ENCODE measurements around the gene TICAM1. TPM values are rescaled to one million over a fixed set of nuclear protein-coding genes. Genes with fewer than 3 reads are reported as not detected.

The TICAM1 gene
- total RNA-seq, 2 donors from 2014 or later: 2.9 to 4.6 TPM

DNA sequence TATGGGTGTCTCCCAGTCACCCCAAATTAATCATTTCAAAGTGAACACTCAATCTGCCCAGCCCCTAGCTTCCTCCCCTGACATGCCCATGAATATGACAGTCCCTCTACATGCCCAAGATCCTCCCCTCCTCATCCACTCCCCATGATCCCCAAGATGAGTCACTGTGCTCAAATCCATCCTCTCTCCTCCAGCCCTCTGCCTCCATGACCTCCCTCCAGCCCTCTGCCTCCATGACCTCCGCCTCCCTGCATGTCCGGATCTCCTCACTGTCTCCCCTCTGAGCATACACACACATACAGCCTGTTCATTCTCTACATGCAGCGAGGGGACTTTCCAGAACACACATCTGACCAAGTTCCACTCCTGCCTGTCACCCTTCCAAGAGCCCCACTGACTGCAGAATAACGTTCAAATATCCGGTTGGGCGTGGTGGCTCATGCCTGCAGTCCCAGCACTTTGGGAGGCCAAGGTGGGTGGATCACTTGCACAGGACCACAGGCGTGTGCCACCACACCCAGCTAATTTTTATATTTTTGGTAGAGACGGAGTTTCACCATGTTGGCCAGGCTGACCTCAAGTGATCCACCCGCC lies 58.4 kb downstream of the TICAM1 start:
- Histone ChIP-seq H3K36me3 (ENCODE audit: control insufficient read depth, insufficient read depth, low read length) (no peaks in the 10 kb centered on the region), H3K4me1 (ENCODE audit: control insufficient read depth, insufficient read depth, low read length) (no peaks in the 10 kb centered on the region), H3K9me3 (ENCODE audit: control insufficient read depth, low read length) (no peaks in the 10 kb centered on the region), H3K27ac (ENCODE audit: low read depth, low read length) (no peak overlapping the region), H3K9ac (ENCODE audit: extremely low read depth, low read length, poor library complexity, severe bottlenecking) (no peak overlapping the region), H3K27me3 (ENCODE audit: control insufficient read depth, insufficient read depth, low read length, poor library complexity, severe bottlenecking) (peaks cover 28% of the 10 kb centered on the region), H3K4me3 (ENCODE audit: low read length) (no peak overlapping the region)
- Mint-ChIP-seq H3K27ac (no peak overlapping the region), H3K4me1 (no peaks in the 10 kb centered on the region), H3K36me3 (ENCODE audit: low read depth) (no peaks in the 10 kb centered on the region), H3K4me3 (no peak overlapping the region), H3K9me3 (no peaks in the 10 kb centered on the region), H3K27me3 (ENCODE audit: insufficient read depth) (peaks cover 34% of the 10 kb centered on the region)
- DNase-seq: no peak
- 64 to 66% methylated on average over 4 to 9 of the region's 9 CpGs for WGBS, 2 experiments (ENCODE audit: insufficient coverage in 1 of 2, insufficient read length in 1 of 2)
- TF ChIP-seq, protein P1, sequence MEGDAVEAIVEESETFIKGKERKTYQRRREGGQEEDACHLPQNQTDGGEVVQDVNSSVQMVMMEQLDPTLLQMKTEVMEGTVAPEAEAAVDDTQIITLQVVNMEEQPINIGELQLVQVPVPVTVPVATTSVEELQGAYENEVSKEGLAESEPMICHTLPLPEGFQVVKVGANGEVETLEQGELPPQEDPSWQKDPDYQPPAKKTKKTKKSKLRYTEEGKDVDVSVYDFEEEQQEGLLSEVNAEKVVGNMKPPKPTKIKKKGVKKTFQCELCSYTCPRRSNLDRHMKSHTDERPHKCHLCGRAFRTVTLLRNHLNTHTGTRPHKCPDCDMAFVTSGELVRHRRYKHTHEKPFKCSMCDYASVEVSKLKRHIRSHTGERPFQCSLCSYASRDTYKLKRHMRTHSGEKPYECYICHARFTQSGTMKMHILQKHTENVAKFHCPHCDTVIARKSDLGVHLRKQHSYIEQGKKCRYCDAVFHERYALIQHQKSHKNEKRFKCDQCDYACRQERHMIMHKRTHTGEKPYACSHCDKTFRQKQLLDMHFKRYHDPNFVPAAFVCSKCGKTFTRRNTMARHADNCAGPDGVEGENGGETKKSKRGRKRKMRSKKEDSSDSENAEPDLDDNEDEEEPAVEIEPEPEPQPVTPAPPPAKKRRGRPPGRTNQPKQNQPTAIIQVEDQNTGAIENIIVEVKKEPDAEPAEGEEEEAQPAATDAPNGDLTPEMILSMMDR (conservative IDR thresholded peaks at IDR 0.05): no peak

DNA sequence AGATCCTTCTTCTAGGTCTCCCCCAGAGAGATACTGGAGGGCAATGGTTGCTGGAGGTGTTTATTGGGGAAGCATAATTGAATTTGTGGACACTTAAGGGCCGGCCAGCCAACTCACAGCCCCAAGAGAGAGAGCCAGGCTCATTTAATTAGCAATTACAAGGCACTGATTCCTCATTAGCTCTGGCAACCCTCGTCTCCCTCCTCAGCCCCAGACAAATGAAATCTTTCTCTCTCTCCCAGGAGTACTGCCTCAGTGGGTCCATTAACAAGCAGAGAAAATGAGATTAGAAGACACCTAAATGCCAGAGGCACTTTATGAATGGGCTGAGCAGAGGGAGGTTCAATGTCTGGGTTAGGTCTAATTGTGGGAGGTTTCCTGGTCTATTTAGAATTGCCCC lies 58.9 kb downstream of the TICAM1 start:
- H3K36me3 Mint-ChIP-seq (ENCODE audit: low read depth): no peaks in the 10 kb centered on the region
- 33% methylated on average over 2 of the region's 2 CpGs; no CpG with 5 or more reads in 1 of the 2 experiments for WGBS, 2 experiments (ENCODE audit: insufficient coverage in 1 of 2, insufficient read length in 1 of 2)
- H3K27ac ChIP-seq (ENCODE audit: low read depth, low read length): no peak overlapping the region
- no peak overlapping the region for H3K27ac Mint-ChIP-seq
- no peaks in the 10 kb centered on the region for H3K36me3 ChIP-seq (ENCODE audit: control insufficient read depth, insufficient read depth, low read length)
- no peak for DNase-seq
- H3K9me3 Mint-ChIP-seq: no peaks in the 10 kb centered on the region
- H3K4me3 Mint-ChIP-seq: no peak overlapping the region
- H3K4me3 ChIP-seq (ENCODE audit: low read length): no peak overlapping the region
- H3K4me1 ChIP-seq (ENCODE audit: control insufficient read depth, insufficient read depth, low read length): no peaks in the 10 kb centered on the region
- H3K27me3 ChIP-seq (ENCODE audit: control insufficient read depth, insufficient read depth, low read length, poor library complexity, severe bottlenecking): peaks cover 34% of the 10 kb centered on the region
- TF ChIP-seq, protein P1 (conservative IDR thresholded peaks at IDR 0.05): no peak
- H3K27me3 Mint-ChIP-seq (ENCODE audit: insufficient read depth): peaks cover 30% of the 10 kb centered on the region
- no peaks in the 10 kb centered on the region for H3K9me3 ChIP-seq (ENCODE audit: control insufficient read depth, low read length)
- H3K9ac ChIP-seq (ENCODE audit: extremely low read depth, low read length, poor library complexity, severe bottlenecking): no peak overlapping the region
- H3K4me1 Mint-ChIP-seq: no peaks in the 10 kb centered on the region

DNA sequence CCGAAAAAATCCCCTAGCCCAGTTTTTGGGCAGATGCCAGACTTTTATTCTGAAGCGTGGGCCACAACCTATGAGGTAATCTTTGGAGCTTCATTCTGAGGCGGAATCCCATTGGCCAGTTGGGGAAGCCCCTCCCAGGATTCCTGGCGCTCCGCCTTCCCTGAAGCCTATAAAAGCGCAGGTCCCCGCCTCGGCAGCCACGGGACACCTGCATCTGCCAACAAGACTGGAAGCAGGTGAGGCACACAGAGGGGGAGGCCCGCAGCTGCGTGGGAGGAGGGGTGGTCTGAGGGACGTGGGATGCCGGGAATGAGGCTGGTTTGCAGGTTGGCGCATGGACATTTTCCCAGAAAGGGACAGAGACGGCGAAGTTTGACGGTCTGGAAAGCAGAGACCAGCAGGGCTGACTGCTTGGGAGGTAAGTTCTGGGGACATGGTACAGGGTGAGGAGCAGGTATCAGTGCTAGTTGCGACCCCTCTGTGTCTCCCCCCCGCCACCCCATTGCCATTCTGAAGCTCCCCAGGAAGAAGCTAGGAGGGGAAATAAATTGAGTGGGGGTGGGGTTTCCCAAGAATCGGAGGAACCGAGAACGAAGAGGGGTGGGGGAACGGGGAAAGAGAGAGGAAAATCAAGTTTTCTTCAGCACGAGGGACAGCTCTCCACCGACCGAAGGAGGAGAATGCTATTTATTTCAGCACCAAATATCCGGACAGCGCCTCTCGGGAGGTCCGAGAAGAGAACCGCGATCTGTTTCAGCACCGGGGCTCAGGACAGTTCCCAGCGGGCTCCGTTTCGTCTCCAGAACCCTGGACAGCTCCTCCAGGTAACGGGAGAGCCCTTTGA lies 62.4 kb downstream of the TICAM1 start:
- Histone ChIP-seq H3K27me3 (ENCODE audit: control insufficient read depth, insufficient read depth, low read length, poor library complexity, severe bottlenecking) (peaks cover 32% of the 10 kb centered on the region), H3K9ac (ENCODE audit: extremely low read depth, low read length, poor library complexity, severe bottlenecking) (no peak overlapping the region), H3K4me3 (ENCODE audit: low read length) (no peak overlapping the region)

More for the DNA sequence above, 62.4 kb downstream of the TICAM1 start:
- Mint-ChIP-seq H3K4me1 (no peaks in the 10 kb centered on the region), H3K4me3 (no peak overlapping the region), H3K27me3 (ENCODE audit: insufficient read depth) (peaks cover 31% of the 10 kb centered on the region), H3K9me3 (no peaks in the 10 kb centered on the region), H3K36me3 (ENCODE audit: low read depth) (no peaks in the 10 kb centered on the region), H3K27ac (no peak overlapping the region)
- 9 to 14% methylated on average over 20 to 36 of the region's 37 CpGs for WGBS, 2 experiments (ENCODE audit: insufficient coverage in 1 of 2, insufficient read length in 1 of 2)
- TF ChIP-seq, protein P1 (conservative IDR thresholded peaks at IDR 0.05): no peak
- Histone ChIP-seq H3K36me3 (ENCODE audit: control insufficient read depth, insufficient read depth, low read length) (no peaks in the 10 kb centered on the region), H3K9me3 (ENCODE audit: control insufficient read depth, low read length) (no peaks in the 10 kb centered on the region), H3K27ac (ENCODE audit: low read depth, low read length) (no peak overlapping the region), H3K4me1 (ENCODE audit: control insufficient read depth, insufficient read depth, low read length) (no peaks in the 10 kb centered on the region)
- peak; percentile 98 for DNase-seq

Small RNA genes within 50 kb of the gene (microRNA-seq; reads per million reads assigned to microRNA genes)
- 3.9 reads per million, percentile 26 among the genes with 10 or more reads in this experiment for gene MIR7-3 (ENCODE audit: borderline microRNAs expressed)

Other genes starting within 250 kb of the TICAM1 start
- 10 to 100 TPM; 18.1 to 25.5 TPM for gene TNFAIP8L1, start 192.2 kb downstream of the TICAM1 start, total RNA-seq
- 10 to 100 TPM; 58.7 to 64.0 TPM for gene MYDGF, start 161.4 kb downstream of the TICAM1 start, total RNA-seq
- gene DPP9, start 107.9 kb downstream of the TICAM1 start, total RNA-seq: 10 to 100 TPM; 36.8 to 48.8 TPM
- 10 to 100 TPM; 15.8 to 16.0 TPM for gene FEM1A, start 40.0 kb downstream of the TICAM1 start, total RNA-seq
- gene PLIN3, start 36.0 kb upstream of the TICAM1 start, total RNA-seq: 10 to 100 TPM; 80.0 to 80.9 TPM
- not detected for gene ARRDC5, start 71.2 kb upstream of the TICAM1 start, total RNA-seq
- 10 to 100 TPM; 54.6 to 59.4 TPM for gene UHRF1, start 77.8 kb upstream of the TICAM1 start, total RNA-seq
- gene KDM4B, start 137.4 kb upstream of the TICAM1 start, total RNA-seq: 10 to 100 TPM; 27.8 to 38.5 TPM